Measurements from ENCODE around the gene PSMD6. TPM values are rescaled to one million over a fixed set of nuclear protein-coding genes. Genes with fewer than 3 reads are reported as not detected.
A peak's percentile ranks its signal among the peaks of the same experiment; 100 is the strongest.

PSMD6 gene
- total and polyA plus RNA-seq, 9 of the 15 experiments (the other 6 are each of a cell fraction or from before 2014, with no cell fraction given): 78.2 to 133 (median 113) TPM

DNA sequence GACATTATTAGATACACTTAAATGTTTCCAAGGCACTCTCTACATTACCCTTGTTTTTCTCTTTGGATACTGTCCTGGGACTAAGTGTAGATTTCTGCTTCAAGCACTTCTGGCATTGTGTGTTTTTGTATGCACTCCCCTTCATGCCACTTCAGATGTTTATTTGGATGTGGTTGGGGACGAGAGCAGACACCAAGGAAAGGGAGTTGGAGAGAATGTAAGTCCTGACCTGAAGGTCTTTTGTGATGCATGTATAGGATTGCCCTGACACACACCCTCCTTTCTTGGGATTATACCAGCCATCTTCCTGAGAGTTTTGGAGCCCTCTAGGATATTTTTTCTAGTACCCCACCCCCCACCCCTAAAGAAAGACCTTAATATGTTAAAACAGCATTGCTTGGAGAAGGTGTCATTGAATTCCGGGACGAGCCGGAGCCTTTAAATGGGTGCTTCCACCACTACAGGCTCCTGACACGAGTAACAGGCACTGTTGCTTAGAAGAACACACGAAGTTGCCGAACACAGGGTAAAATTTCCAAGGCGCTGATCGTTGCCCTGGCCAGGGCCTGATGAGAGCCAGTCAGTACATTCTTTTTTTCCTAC, 22.7 kb downstream of the PSMD6 start (continued):
- no peak for TF ChIP-seq EWSR1 (IDR thresholded peaks at IDR 0.05; ENCODE audit: borderline replicate concordance, low read depth, partially characterized antibody)

- no peak for ATAC-seq
- ChIA-PET CTCF (ENCODE audit: low intra/inter-chr PET ratio) (no interaction called here), POLR2A (interaction anchor here (0.7 to 1.1 kb wide), 2 partner anchors 9 to 23 kb away, joined by 3 to 5 read pairs; no protein-coding TSS in a partner anchor)
- 91% methylated on average over 9 of the region's 10 CpGs for WGBS (ENCODE audit: insufficient coverage, low coverage, missing lambda C conversion rate)
- Histone ChIP-seq H2AFZ (ENCODE audit: low read depth, low read length) (no peak overlapping the region), H3K9me1 (ENCODE audit: control insufficient read depth, insufficient read depth, low read length) (no peaks in the 10 kb centered on the region), H3K9ac (ENCODE audit: insufficient read depth in 1 of 2, low read depth in 2 of 2, low read length in 2 of 2) (no peak overlapping the region), H3K36me3 (ENCODE audit: control insufficient read depth, insufficient read depth, low read length) (peaks cover 68% of the 10 kb centered on the region; the same call in 2 of the 3 replicates), H4K20me1 (replicated peaks; ENCODE audit: control insufficient read depth, insufficient read depth, low read length) (no peaks in the 10 kb centered on the region), H3K79me2 (ENCODE audit: control insufficient read depth, insufficient read depth, low read length) (no peaks in the 10 kb centered on the region), H3K4me2 (ENCODE audit: insufficient read depth, low read length) (no peak overlapping the region), H3K4me3 (no peak overlapping the region), H3K9me3 (replicated peaks; ENCODE audit: control insufficient read depth, insufficient read depth, low read depth, low read length) (no peaks in the 10 kb centered on the region), H3K4me1 (replicated peaks in 1 of 2; ENCODE audit: control insufficient read depth in 2 of 2, insufficient read depth in 2 of 2, low read length in 2 of 2) (no peaks in the 10 kb centered on the region), H3K27ac (ENCODE audit: extremely low read depth, low read depth, low read length) (no peak overlapping the region), H3K27me3 (ENCODE audit: control insufficient read depth in 2 of 2, insufficient read depth in 2 of 2, low read length in 2 of 2) (no peaks in the 10 kb centered on the region)
- intact Hi-C loops (cut with micrococcal nuclease) (no loop called here), in situ Hi-C loops (cut with MboI) (no loop called here)
- DNase-seq (ENCODE audit: extremely low read depth in 1 of 4, low spot score in 3 of 4): no peak
- TF ChIP-seq, protein P1, sequence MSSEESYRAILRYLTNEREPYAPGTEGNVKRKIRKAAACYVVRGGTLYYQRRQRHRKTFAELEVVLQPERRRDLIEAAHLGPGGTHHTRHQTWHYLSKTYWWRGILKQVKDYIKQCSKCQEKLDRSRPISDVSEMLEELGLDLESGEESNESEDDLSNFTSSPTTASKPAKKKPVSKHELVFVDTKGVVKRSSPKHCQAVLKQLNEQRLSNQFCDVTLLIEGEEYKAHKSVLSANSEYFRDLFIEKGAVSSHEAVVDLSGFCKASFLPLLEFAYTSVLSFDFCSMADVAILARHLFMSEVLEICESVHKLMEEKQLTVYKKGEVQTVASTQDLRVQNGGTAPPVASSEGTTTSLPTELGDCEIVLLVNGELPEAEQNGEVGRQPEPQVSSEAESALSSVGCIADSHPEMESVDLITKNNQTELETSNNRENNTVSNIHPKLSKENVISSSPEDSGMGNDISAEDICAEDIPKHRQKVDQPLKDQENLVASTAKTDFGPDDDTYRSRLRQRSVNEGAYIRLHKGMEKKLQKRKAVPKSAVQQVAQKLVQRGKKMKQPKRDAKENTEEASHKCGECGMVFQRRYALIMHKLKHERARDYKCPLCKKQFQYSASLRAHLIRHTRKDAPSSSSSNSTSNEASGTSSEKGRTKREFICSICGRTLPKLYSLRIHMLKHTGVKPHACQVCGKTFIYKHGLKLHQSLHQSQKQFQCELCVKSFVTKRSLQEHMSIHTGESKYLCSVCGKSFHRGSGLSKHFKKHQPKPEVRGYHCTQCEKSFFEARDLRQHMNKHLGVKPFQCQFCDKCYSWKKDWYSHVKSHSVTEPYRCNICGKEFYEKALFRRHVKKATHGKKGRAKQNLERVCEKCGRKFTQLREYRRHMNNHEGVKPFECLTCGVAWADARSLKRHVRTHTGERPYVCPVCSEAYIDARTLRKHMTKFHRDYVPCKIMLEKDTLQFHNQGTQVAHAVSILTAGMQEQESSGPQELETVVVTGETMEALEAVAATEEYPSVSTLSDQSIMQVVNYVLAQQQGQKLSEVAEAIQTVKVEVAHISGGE (CRISPR knock-in tag; IDR thresholded peaks at IDR 0.05): peak in 1 of 3 experiments; percentile 63; a peak in 1 of 6 replicates
- TF ChIP-seq ZNF224 (CRISPR knock-in tag; IDR thresholded peaks at IDR 0.05): no peak
- no peak for FAIRE-seq
- no TSS peak for BruUV-seq (replicated peaks)
Observed at GRCh38 chr3:63998852-63999754, 24.2 kb downstream of the PSMD6 start.

All from K562 (cell line).